ENCODE results near the gene MDH1B. TPM values are rescaled to one million over a fixed set of nuclear protein-coding genes. Genes with fewer than 3 reads are reported as not detected.
"Not testable (repeated sequence)": the region's sequence is repeated elsewhere in the genome, so short reads cannot be mapped to it uniquely, and the experiment has no call there.

The MDH1B gene
- total RNA-seq (2014; rRNA removed; shearing (Covaris generic)): 1.8 and 2.2 TPM in 2 replicates
- 0.94 and 1.8 TPM in 2 replicates for polyA plus RNA-seq (2015; cell fraction: cytosol; rRNA removed)
- polyA plus RNA-seq (2015; cell fraction: nucleus; rRNA removed): 12.1 and 16.2 TPM in 2 replicates

GRCh38 chr2:206765242-206766056 is at the start of gene MDH1B, which contains the start of gene FASTKD2:
TSS of gene MDH1B (minus strand) at chr2:206765328. CDS start at chr2:206765271, 57 bp downstream.
TSS of gene FASTKD2 (plus strand) at chr2:206765606. CDS start at chr2:206766694, 1,088 bp downstream.
- in situ Hi-C loops (cut with HindIII; ENCODE audit: low pct_unique_long_range_greater_than_20kb, low sequenced_read_pairs): no loop called here
- DNase-seq (ENCODE audit: low read depth, low spot score): peak; percentile 93

- DNase-seq (ENCODE audit: low read depth, low spot score): no peak
- in situ Hi-C loops (cut with HindIII; ENCODE audit: low pct_unique_long_range_greater_than_20kb, low sequenced_read_pairs): no loop called here
Measured at GRCh38 chr2:206814498-206814897, 49.4 kb upstream of the MDH1B start.

- in situ Hi-C loops (cut with HindIII; ENCODE audit: low pct_unique_long_range_greater_than_20kb, low sequenced_read_pairs); DNase-seq (ENCODE audit: low read depth, low spot score): not testable (repeated sequence)
Measured at GRCh38 chr2:206812471-206812870, 47.3 kb upstream of the MDH1B start.

DNA sequence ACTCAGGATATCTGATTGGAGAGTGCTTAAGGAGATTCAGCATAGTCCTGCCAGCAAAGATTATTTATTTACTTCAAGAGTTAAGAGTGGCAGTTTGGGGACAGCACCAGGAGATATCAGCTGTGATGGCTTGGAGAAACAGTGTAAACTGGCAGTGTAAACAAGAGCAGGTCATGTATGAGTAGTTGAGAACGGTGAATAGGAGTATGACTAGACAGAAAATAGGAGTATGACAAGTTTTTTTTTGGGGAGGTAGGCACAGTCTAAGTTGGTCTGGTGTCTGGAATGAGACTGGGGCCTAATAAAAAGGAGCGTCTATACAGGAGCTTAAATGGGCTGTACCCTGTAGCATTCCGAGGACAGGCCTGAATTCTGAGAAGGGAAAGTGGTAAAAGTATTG is 42.5 kb upstream of the MDH1B start:
- in situ Hi-C loops (cut with HindIII; ENCODE audit: low pct_unique_long_range_greater_than_20kb, low sequenced_read_pairs): not testable (repeated sequence)

DNA sequence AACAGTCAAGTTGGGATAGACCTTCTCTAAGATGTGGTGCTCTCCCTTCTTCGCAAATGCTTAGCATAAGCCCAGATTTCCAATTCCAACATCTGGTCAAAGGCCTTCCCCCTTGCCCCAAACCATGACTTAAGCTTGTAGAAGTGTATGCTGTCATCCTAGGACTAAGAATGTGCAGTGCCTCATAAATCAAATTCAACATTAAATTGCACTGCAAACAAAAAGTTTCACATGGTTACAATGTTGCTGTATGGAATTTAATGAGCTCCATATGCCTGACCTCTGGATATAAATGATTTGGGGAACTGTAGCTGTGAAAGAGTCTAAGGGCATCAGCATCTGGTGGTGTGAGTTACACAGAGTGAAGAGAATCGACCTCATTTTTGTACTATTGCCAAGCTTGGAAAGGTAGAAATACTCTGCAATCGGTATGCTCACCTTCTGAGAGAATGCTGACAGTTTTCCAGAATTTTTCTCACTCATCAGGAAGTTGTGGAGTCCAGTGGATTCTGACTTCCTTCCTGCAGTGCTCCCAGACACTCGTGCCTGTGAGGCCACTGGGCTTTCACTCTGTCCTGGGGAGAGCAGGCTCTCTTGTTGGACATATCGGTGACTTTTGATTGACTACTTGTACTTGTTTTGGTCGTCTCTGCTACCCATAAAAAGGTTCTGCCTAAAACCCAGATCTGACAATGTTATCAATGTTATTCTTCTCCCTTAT is 40.9 kb upstream of the MDH1B start:
- in situ Hi-C loops (cut with HindIII; ENCODE audit: low pct_unique_long_range_greater_than_20kb, low sequenced_read_pairs): no loop called here
- DNase-seq (ENCODE audit: low read depth, low spot score): no peak

More for the DNA sequence above, 42.5 kb upstream of the MDH1B start:
- DNase-seq (ENCODE audit: low read depth, low spot score): not testable (repeated sequence)

- in situ Hi-C loops (cut with HindIII; ENCODE audit: low pct_unique_long_range_greater_than_20kb, low sequenced_read_pairs): no loop called here
- DNase-seq (ENCODE audit: low read depth, low spot score): no peak
Measured at GRCh38 chr2:206804326-206804725, 39.2 kb upstream of the MDH1B start.

GRCh38 chr2:206802654-206803514 is 37.8 kb upstream of the MDH1B start:
- no peak for DNase-seq (ENCODE audit: low read depth, low spot score)
- in situ Hi-C loops (cut with HindIII; ENCODE audit: low pct_unique_long_range_greater_than_20kb, low sequenced_read_pairs): no loop called here

DNA sequence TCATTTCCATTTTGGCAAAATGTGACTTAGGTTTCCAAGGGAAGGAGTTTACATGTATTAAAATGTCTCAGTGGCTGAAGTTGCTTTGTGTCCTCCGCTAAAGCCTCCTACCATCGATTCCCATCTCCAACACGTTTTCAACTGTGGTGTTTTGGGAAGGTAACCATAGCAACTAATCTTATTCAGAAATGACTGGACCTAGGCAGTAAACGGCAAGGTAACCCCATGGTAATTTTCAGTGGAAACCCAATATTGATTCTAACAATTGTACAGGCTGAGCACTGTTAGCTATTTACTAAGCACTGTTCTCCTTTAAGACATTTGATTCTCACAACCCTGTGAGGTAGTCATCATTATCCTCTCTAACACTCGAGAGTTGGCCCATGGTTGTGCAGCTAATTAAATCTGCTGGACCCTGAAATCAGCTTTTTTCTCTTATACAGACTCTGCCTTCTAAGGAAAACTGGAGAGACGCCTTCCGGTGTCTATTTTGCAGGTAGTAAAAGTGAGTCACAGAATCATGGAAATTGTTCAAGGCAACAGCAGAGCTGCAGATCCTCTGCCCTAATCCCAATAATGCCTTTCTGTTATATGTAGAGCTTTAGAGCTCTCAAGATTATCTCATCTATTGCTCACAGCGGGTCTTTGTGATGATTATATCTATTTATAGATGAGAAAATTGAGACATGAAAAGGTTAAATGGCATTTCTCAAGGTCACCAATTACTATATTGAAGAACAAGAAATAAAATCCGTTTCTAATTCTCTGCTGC is 36.5 kb upstream of the MDH1B start:
- in situ Hi-C loops (cut with HindIII; ENCODE audit: low pct_unique_long_range_greater_than_20kb, low sequenced_read_pairs): no loop called here
- DNase-seq (ENCODE audit: low read depth, low spot score): no peak

DNA sequence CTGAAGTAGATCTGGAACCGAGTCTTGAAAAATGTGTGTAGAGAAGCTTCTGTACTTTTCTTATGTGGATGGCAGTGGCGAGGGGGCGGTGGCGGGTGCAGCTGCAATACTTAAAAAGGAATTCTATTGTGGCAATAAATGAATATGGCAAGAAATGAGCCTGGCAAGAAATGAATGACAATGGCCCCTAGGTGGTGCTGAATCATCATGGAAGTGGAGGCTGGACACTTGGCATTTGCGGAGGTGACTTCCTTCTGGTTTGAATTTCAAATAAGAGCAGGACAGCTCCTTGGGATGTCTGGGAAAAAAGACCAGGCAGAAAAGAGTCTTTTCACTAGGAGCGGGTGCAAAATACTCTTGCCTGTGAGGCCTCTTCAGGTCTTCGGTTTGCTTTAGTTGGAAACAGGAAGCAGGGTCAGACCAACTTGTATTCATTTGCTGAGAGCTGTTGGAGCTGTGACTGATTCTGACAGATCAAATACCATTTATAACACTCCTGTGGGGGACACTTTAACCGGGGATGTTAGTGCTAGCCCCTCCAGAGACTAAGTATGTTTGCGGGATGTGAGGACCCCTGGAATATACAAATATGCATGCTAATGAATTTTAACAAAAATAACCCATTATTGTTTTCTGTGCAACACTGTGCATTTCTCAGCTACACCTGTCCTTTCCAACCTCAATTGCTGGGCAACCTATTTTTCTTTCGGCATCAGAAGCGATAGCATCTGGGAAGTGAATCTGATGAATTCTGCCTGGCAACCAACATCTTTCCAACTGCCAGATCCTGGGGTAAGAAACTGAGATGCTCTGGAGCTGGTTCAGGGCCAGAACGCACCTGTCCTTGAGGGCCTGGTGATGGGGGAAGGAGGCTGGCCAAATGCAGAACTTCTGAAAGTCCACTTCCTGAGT is 35.6 kb upstream of the MDH1B start:
- in situ Hi-C loops (cut with HindIII; ENCODE audit: low pct_unique_long_range_greater_than_20kb, low sequenced_read_pairs): no loop called here
- DNase-seq (ENCODE audit: low read depth, low spot score): peak; percentile 81

DNA sequence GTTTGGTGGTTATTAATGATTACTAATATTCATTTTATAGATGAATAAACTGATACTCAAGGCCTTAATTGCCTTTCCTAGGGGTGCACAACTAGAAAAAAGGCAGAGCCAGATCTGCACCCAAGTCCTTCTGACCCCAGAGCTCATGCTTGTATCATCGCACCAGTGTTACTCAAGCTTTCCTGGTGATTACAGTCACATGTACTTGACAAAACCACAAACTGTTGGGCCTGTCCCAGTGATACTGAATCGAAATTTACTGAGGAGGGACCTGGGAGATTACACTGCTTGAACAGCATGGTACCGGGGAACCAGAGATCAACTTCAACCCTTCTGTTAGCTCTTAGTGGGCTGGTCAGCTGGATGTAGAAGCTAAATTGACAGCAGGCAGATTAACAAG is 34.0 kb upstream of the MDH1B start:
- in situ Hi-C loops (cut with HindIII; ENCODE audit: low pct_unique_long_range_greater_than_20kb, low sequenced_read_pairs): no loop called here
- DNase-seq (ENCODE audit: low read depth, low spot score): peak; percentile 69

GRCh38 chr2:206798000-206798399 is 32.9 kb upstream of the MDH1B start:
- no peak for DNase-seq (ENCODE audit: low read depth, low spot score)
- in situ Hi-C loops (cut with HindIII; ENCODE audit: low pct_unique_long_range_greater_than_20kb, low sequenced_read_pairs): no loop called here

- in situ Hi-C loops (cut with HindIII; ENCODE audit: low pct_unique_long_range_greater_than_20kb, low sequenced_read_pairs): no loop called here
- no peak for DNase-seq (ENCODE audit: low read depth, low spot score)
Measured at GRCh38 chr2:206797376-206797775, 32.2 kb upstream of the MDH1B start.

GRCh38 chr2:206792645-206793044 is 27.5 kb upstream of the MDH1B start:
- no peak for DNase-seq (ENCODE audit: low read depth, low spot score)
- in situ Hi-C loops (cut with HindIII; ENCODE audit: low pct_unique_long_range_greater_than_20kb, low sequenced_read_pairs): no loop called here

DNA sequence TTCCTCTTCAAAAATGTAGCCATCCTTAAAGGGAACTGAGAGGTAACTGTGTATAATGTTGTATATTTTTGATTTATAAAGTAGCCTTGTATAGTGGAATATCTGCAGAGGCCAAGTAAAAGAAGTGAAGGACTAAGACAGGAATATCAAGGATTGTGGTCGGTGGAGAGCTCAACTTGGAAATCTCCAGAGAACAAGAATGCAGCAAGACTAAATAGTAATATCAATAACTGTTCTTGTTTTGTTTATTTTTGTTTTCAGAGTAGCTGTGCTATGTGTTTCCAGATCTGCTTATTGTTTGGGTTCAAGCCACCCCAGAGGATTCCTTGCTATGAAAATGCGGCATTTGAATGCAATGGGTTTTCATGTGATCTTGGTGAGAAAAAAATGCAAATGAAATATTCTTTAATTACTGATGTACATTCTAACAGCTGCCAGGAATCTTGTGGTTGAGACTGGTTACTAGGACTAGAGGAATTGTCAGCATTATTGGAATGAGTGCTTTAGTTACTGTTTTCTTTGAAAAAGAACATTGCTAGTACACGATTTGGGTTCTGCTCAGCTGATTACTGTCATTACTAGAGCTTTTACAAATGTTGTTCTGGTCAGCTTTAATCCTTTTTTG is 25.3 kb upstream of the MDH1B start:
- DNase-seq (ENCODE audit: low read depth, low spot score): no peak
- in situ Hi-C loops (cut with HindIII; ENCODE audit: low pct_unique_long_range_greater_than_20kb, low sequenced_read_pairs): no loop called here

GRCh38 chr2:206784559-206785353 is 19.6 kb upstream of the MDH1B start:
- no peak for DNase-seq (ENCODE audit: low read depth, low spot score)
- in situ Hi-C loops (cut with HindIII; ENCODE audit: low pct_unique_long_range_greater_than_20kb, low sequenced_read_pairs): no loop called here
